ENCODE results near the gene HSFX4. TPM values are rescaled to one million over a fixed set of nuclear protein-coding genes. Genes with fewer than 3 reads are reported as not detected.
"Not testable (repeated sequence)": the region's sequence is repeated elsewhere in the genome, so short reads cannot be mapped to it uniquely, and the experiment has no call there.

HSFX4 gene
- total RNA-seq, 1 donor from 2014 or later: not detected

DNA sequence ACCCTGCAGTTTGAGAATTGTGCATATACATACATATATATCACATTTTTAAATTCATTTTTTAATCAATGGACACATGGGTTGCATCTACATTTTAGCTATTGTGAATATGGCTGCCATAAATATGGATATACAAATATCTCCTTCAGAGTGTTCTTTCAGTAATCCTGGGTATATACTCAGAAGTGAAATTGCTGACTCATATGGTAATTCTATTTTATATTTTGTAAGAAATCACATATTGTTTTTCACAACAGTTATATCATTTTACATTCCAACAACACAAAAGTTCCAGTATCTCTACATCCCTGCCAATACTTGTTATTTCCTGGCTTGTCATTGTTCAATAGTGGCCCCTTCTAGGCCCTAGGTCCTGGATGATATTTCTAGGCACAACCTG, 20.6 kb upstream of the HSFX4 start:
- H3K27me3 ChIP-seq (ENCODE audit: low read depth): no peaks in the 10 kb centered on the region
- intact Hi-C loops (cut with micrococcal nuclease): no loop called here
- no peaks in the 10 kb centered on the region for H3K36me3 ChIP-seq
- TF ChIP-seq, protein P1, sequence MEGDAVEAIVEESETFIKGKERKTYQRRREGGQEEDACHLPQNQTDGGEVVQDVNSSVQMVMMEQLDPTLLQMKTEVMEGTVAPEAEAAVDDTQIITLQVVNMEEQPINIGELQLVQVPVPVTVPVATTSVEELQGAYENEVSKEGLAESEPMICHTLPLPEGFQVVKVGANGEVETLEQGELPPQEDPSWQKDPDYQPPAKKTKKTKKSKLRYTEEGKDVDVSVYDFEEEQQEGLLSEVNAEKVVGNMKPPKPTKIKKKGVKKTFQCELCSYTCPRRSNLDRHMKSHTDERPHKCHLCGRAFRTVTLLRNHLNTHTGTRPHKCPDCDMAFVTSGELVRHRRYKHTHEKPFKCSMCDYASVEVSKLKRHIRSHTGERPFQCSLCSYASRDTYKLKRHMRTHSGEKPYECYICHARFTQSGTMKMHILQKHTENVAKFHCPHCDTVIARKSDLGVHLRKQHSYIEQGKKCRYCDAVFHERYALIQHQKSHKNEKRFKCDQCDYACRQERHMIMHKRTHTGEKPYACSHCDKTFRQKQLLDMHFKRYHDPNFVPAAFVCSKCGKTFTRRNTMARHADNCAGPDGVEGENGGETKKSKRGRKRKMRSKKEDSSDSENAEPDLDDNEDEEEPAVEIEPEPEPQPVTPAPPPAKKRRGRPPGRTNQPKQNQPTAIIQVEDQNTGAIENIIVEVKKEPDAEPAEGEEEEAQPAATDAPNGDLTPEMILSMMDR (IDR thresholded peaks at IDR 0.05; ENCODE audit: borderline replicate concordance): no peak
- H3K4me1 ChIP-seq: no peaks in the 10 kb centered on the region
- H3K27ac ChIP-seq (replicated peaks): no peak overlapping the region
- no peak overlapping the region for H3K4me3 ChIP-seq
- peaks cover 7% of the 10 kb centered on the region for H3K9me3 ChIP-seq (replicated peaks)
- no peak for DNase-seq

DNA sequence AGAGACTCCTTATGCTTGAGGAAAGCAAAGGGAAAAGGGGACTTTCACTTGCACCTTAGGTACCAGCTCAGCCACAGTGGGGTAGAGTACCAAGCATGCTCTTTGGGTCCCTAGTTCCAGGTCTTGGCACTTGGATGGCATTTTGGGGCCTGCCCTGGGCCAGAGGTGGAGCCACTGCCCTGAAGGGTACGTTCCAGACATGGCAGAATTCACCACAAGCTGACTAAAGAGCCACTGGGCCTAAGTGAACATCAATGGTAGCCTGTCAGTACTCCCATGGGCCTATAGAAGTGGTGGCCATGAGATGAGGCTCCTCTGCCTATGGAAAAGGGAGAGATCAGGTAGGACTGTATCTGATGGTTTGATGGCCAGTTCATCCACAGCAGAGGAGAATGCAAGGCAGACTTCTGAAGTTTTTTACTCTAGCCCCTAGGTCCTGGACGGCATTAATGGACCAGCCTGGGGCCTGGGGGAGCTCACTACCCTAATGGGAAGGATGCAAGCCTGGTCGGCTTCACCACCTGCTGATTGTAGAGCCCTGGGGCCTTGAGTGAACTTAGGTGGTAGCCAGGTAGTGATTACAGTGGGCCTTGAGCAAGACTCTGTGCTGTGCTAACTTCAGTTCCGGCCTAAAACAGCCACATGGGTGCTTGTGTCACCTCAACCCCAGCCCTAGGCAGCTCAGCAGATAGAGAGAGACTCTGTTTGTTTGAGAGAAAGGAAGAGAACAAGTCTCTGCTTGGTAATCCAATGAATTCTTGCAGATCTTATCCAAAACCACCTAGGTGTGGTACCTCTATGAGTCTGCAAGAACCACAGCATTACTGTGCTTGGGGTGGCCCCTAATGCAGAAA, 19.8 kb upstream of the HSFX4 start:
- H3K27ac ChIP-seq (replicated peaks): no peak overlapping the region
- H3K27me3 ChIP-seq (ENCODE audit: low read depth): no peaks in the 10 kb centered on the region
- TF ChIP-seq, protein P1 (IDR thresholded peaks at IDR 0.05; ENCODE audit: borderline replicate concordance): no peak
- no peak for DNase-seq
- H3K36me3 ChIP-seq: no peaks in the 10 kb centered on the region
- H3K4me3 ChIP-seq: no peak overlapping the region
- no peaks in the 10 kb centered on the region for H3K4me1 ChIP-seq
- intact Hi-C loops (cut with micrococcal nuclease): no loop called here
- peaks cover 7% of the 10 kb centered on the region for H3K9me3 ChIP-seq (replicated peaks)

DNA sequence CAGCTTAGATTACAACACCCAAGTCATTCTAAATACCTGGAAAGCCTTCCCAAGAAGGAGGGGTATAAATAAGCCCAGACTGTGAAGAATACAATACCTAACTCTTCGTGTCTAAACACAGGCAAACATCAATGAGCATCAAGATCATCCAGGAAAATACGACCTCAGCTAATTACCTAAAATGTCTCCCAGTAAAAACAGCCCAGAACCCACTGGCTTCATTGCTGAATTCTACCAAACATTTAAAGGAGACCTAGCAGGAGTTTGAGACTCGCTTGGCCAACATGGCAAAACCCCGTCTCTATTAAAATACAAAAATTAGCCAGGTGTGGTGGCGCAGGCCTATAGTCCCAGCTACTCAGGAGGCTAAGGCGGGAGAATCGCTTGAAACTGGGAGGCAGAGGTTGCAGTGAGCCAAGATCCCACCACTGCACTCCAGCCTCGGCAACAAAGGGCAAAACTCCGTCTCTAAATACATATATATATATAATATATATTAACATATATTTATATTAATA, 19.1 kb upstream of the HSFX4 start:
- H3K9me3 ChIP-seq (replicated peaks): peaks cover 7% of the 10 kb centered on the region
- no peaks in the 10 kb centered on the region for H3K4me1 ChIP-seq
- TF ChIP-seq, protein P1 (IDR thresholded peaks at IDR 0.05; ENCODE audit: borderline replicate concordance): no peak
- DNase-seq: no peak
- H3K27ac ChIP-seq (replicated peaks): no peak overlapping the region
- no peaks in the 10 kb centered on the region for H3K36me3 ChIP-seq
- no peak overlapping the region for H3K4me3 ChIP-seq
- H3K27me3 ChIP-seq (ENCODE audit: low read depth): no peaks in the 10 kb centered on the region
- intact Hi-C loops (cut with micrococcal nuclease): no loop called here

DNA sequence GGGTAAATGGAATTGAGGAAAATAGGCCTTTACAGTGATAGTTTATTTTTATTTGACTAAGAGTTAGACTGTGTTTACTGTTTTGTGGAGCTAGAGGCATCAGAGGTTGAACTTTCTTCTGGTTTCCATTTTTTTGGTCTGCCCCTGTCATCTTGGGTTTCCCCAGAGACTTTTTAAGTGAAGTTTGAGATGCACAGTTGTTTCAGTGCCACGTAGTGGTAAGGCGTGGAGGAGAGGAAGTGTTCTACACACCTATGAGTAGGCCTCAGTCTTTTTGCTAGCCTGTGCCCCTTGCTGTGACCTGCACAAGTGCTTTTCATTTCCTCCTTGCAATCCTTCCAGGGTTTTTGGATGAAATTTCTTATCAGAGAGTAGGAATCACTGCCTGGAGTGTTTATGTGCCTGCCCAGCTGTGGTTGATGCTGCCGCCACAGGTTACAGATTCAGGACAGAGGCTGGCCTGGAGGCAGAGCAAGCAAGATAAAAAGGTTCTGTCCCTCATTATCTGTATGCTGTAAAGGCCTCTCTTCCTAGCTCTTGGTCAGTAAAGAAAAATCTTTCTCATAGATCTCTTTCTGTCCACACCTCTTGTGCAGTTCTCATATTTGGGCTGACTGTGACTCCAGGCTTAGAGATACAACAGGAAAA, 12.5 kb upstream of the HSFX4 start:
- Histone ChIP-seq H3K27me3 (ENCODE audit: low read depth) (no peaks in the 10 kb centered on the region), H3K4me1 (no peaks in the 10 kb centered on the region), H3K27ac (replicated peaks) (no peak overlapping the region), H3K4me3 (no peak overlapping the region), H3K36me3 (no peaks in the 10 kb centered on the region), H3K9me3 (replicated peaks) (peaks cover 7% of the 10 kb centered on the region)
- intact Hi-C loops (cut with micrococcal nuclease): no loop called here
- no peak for DNase-seq
- TF ChIP-seq, protein P1 (IDR thresholded peaks at IDR 0.05; ENCODE audit: borderline replicate concordance): no peak

DNA sequence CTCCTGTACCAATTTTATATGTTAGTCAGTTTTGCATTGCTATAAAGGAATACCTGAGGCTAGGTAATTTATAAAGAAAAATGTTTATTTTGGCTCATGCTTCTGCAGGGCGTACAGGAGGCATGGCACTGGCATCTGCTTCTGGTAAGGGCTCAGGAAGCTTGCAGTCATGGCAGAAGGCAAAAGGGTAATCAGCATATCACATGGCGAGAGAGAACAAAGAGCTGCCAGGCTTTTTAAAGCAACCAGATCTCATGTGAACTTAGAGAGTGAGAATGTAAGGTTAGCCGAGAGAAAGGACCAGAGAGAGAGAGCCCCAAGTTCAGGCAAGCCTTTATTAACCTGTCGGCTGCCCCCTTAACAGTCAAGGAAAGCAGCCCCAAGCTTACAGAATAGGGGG, 5.5 kb upstream of the HSFX4 start:
- H3K27ac ChIP-seq (replicated peaks); DNase-seq; H3K27me3 ChIP-seq (ENCODE audit: low read depth); H3K36me3 ChIP-seq; intact Hi-C loops (cut with micrococcal nuclease); H3K9me3 ChIP-seq (replicated peaks); H3K4me3 ChIP-seq; H3K4me1 ChIP-seq: not testable (repeated sequence)

DNA sequence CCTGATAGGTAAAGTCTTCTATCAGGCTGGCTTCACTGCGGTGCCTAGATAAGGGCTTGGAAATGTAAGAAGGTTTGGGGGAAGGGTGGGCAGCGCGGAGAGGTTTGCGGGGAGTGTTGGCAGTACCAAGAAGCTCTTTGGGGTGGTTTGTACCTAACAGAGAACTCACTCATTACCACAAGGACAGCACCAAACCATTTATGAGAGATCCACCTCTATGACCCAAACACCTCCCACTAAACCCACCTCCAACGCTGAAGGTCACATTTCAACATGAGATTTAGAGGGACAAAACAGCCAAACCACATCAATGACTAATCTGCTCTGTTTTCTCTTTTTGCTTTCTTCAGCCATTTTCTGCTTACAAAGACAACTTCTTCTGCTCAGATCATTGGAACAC, 4.9 kb upstream of the HSFX4 start:
- intact Hi-C loops (cut with micrococcal nuclease); H3K9me3 ChIP-seq (replicated peaks); H3K27ac ChIP-seq (replicated peaks); H3K27me3 ChIP-seq (ENCODE audit: low read depth); H3K36me3 ChIP-seq; DNase-seq; H3K4me1 ChIP-seq; H3K4me3 ChIP-seq: not testable (repeated sequence)

DNA sequence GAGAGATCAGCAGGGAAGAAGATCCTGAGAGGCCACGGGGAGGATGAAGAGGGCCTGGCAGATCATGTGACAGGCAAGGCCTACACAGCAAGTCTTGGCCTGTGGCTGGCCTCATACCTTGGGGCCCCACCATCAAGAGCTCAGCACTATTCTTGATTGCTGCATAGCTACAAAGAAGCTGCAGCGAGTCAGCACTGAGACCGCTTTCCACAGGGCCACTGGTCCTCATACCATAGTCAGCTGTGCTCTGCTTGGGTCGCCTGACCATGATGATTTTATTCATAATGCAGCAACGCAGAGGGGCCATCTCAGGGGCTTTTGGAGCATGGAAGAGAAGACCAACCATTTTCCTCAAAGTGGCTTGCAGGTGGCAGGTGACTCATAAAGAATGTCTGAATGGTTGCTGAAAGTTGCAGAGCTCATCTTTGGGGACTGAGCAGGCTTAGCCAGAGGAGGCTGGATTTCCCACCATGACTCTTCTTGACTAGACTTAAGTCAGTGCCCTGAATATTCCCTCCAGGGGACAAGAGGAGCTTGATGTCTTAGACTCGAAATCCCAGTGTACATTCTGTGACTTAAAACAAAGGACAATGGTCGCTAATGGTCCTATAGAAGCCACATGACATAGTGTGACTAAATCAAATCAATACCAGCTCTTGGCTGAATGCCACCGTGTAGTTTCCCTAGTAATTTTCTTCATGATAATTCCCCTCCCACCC, 2.0 kb upstream of the HSFX4 start:
- intact Hi-C loops (cut with micrococcal nuclease); H3K36me3 ChIP-seq; H3K27ac ChIP-seq (replicated peaks); H3K4me1 ChIP-seq; H3K9me3 ChIP-seq (replicated peaks); DNase-seq; H3K4me3 ChIP-seq; H3K27me3 ChIP-seq (ENCODE audit: low read depth): not testable (repeated sequence)

DNA sequence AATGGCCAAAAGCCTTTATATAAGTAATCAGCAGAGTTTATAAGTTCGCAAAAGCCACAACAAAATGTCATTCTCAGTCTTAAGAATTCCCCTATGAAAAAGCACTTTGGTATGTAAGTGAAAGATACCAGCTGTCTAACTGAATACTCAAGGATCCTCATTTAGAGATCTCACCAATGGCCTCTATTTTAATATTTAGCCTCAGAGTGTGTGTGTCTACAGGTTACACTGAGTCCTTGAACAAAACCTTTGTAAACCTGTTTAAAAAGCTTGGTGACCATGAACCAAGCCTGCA, 1.5 kb upstream of the HSFX4 start:
- H3K9me3 ChIP-seq (replicated peaks); DNase-seq; H3K4me1 ChIP-seq; intact Hi-C loops (cut with micrococcal nuclease); H3K36me3 ChIP-seq; H3K4me3 ChIP-seq; H3K27me3 ChIP-seq (ENCODE audit: low read depth); H3K27ac ChIP-seq (replicated peaks): not testable (repeated sequence)

DNA sequence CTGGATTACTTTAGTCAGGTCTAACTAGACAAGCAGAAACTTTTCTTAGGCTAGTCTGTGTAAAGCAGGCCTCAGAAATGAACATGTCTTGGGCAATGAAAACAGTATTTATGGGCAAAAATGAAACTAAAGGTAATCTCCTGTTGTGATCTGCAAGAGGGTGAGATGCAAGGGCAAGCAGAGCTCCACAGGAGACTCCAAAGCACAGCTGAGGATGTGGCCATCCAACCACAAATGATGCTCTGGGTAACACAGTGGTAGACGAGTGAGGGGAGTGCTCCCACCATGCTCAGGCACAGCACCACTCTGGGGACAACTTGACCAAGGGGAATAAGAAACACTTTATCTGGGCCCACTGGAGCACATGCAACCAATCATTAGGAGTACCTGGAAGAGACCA, 738 bp upstream of the HSFX4 start:
- H3K9me3 ChIP-seq (replicated peaks); H3K4me3 ChIP-seq; H3K27ac ChIP-seq (replicated peaks); H3K4me1 ChIP-seq; H3K27me3 ChIP-seq (ENCODE audit: low read depth); intact Hi-C loops (cut with micrococcal nuclease); DNase-seq; H3K36me3 ChIP-seq: not testable (repeated sequence)
